BJ (cell line): ENCODE measurements around the gene RIOX2. TPM values are rescaled to one million over a fixed set of nuclear protein-coding genes. Genes with fewer than 3 reads are reported as not detected.

Experiments used
- CTCF ChIA-PET: fragments of 350-600 bp; formaldehyde crosslinking; extraction: SDS; loops from one replicate; lab custom pipeline; 2021; ENCODE audit warnings: antibody characterized with exemption, inconsistent platforms; lab: Yijun Ruan, JAX
- POLR2A ChIA-PET: fragments of 300-600 bp; sonication (Branson Sonifier 250); formaldehyde crosslinking; extraction: SDS; loops from one replicate; lab custom pipeline; 2021; ENCODE audit warnings: antibody characterized with exemption; lab: Charles Lee
- DNase-seq: peaks from one replicate; pipeline ENCODE4 v3.0.0-alpha.2; 2011; ENCODE audit warnings: low read depth
- H3K27me3 ChIP-seq: 2 replicates; pipeline ENCODE4 v1.6.0; 2011; ENCODE audit warnings: low read length; ENCODE audit not compliant: control insufficient read depth, insufficient read depth
- H3K36me3 ChIP-seq: 2 replicates; pipeline ENCODE4 v1.5.1; 2011; ENCODE audit warnings: low read length; ENCODE audit not compliant: control insufficient read depth, insufficient read depth
- H3K4me3 ChIP-seq: 2 replicates; pipeline ENCODE4 v1.5.1; 2011; ENCODE audit warnings: low read depth, mild to moderate bottlenecking, control low read depth, low read length
- CTCF ChIP-seq: IDR thresholded peaks from 2 replicates; pipeline ENCODE4 v1.5.1; 2011; ENCODE audit warnings: low read depth, mild to moderate bottlenecking, control low read depth, inconsistent platforms, low read length, moderate library complexity; ENCODE audit not compliant: insufficient read depth
- polyA plus RNA-seq: library from polyadenylated mRNA; depleted of rRNA; stranded (reverse); fragments of >200 nt; gene quantifications from 2 replicates; pipeline ENCODE4 v1.2.3, GENCODE V29; 2011

RIOX2 gene
- polyA plus RNA-seq, 1 experiment = 19.6 TPM

DNA sequence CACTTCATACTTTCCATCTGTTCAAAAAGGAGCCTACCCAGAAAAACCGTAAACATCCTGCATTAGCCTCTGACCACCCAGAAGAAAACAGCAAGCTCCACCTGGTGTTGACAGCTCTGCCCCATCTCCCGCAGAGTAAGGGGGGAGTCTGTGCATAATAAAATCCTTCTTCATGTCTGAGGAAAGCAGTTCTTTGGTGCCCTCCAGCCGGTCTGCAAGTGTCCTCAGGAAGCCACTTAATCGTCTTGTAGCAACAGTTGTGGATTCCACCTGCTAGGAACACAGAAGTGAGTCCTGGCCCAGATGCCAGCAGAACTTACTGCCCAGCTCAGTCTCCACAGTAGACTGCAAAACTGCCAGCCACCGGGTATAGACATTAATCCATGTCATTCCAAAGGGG lies 22.5 kb downstream of the RIOX2 start:
- ChIA-PET POLR2A (no interaction called here), CTCF (interaction anchor here (1.8 kb wide), 1 partner anchor 10 kb away, joined by 5 read pairs; no protein-coding TSS in a partner anchor)
- no peak for TF ChIP-seq CTCF
- Histone ChIP-seq H3K4me3 (no peak overlapping the region), H3K36me3 (peaks cover 7% of the 10 kb centered on the region), H3K27me3 (no peaks in the 10 kb centered on the region)
- DNase-seq = no peak

DNA sequence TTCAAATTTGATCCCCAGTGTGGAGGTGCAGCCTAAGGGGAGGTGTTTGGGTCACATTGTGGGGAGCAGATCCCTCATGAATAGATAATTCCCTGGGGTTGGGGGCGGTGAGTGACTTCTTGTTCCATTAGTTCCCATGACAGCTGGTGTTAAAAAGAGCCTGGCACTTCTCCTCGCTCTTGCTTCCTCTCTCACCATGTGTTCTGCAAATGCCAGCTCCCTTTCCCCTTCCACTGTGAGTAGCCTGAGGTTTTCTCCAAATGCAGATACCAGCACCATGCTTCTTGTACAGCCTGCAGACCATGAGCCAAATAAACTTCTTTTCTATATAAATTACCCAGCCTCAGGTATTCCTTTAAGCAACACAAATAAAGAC lies 23.1 kb downstream of the RIOX2 start:
- Histone ChIP-seq H3K36me3 (peaks cover 7% of the 10 kb centered on the region), H3K27me3 (no peaks in the 10 kb centered on the region), H3K4me3 (no peak overlapping the region)
- ChIA-PET CTCF (interaction anchor here (1.2 to 1.8 kb wide), 2 partner anchors 10 to 73 kb away, joined by 3 to 5 read pairs; no protein-coding TSS in a partner anchor), POLR2A (no interaction called here)
- no peak for TF ChIP-seq CTCF
- DNase-seq = no peak

- TF ChIP-seq CTCF = no peak
- POLR2A ChIA-PET = no interaction called here
Measured at GRCh38 chr3:97948351-97949109, 23.7 kb downstream of the RIOX2 start.

GRCh38 chr3:97942801-97943546 lies 29.3 kb downstream of the RIOX2 start:
- no peak for DNase-seq
- TF ChIP-seq CTCF = no peak
- no peaks in the 10 kb centered on the region for H3K27me3 ChIP-seq
- H3K4me3 ChIP-seq = no peak overlapping the region
- peaks cover 3% of the 10 kb centered on the region; the same call in 1 of the 2 replicates for H3K36me3 ChIP-seq
- CTCF ChIA-PET = interaction anchor here (0.6 to 0.9 kb wide), 2 partner anchors 10 to 11 kb away, joined by 3 to 4 read pairs; no protein-coding TSS in a partner anchor
- POLR2A ChIA-PET = no interaction called here

More at GRCh38 chr3:97948351-97949109, 23.7 kb downstream of the RIOX2 start:
- Histone ChIP-seq H3K27me3 (no peaks in the 10 kb centered on the region), H3K36me3 (peaks cover 5% of the 10 kb centered on the region), H3K4me3 (no peak overlapping the region)
- CTCF ChIA-PET = interaction anchor here (1.2 kb wide), 1 partner anchor 74 kb away, joined by 3 read pairs; no protein-coding TSS in a partner anchor
- DNase-seq = no peak

GRCh38 chr3:97940034-97940433 lies 32.2 kb downstream of the RIOX2 start:
- POLR2A ChIA-PET = no interaction called here
- 0 out of 2 replicates have a peak, but pooled peaks cover 2% of the 10 kb centered on the region for H3K36me3 ChIP-seq
- DNase-seq = no peak
- no peak for TF ChIP-seq CTCF
- CTCF ChIA-PET = interaction anchor here (0.7 to 1.4 kb wide), 6 partner anchors 9 to 118 kb away, joined by 3 read pairs; partner anchors contain the start of gene CRYBG3
- no peak overlapping the region for H3K4me3 ChIP-seq
- H3K27me3 ChIP-seq = no peaks in the 10 kb centered on the region
